Vagina (tissue), 2 donors: ENCODE results near the gene CDK6.

ENCODE experiments used
- CTCF ChIP-seq, 3 experiments: fragments of 450-650 bp in 2 of 3; fragments of 200-600 bp in 1 of 3; sonication (generic) in 1 of 3; IDR thresholded peaks; one replicate each; pipeline ENCODE4 v1.5.1; 2017 to 2019; ENCODE audit warnings: antibody characterized with exemption in 3 of 3, mild to moderate bottlenecking in 2 of 3, moderate library complexity in 2 of 3
- POLR2AphosphoS5 ChIP-seq, 2 donors: sonication (generic); formaldehyde crosslinking; IDR thresholded peaks; one replicate each; pipeline ENCODE4 v1.9.0; 2017; ENCODE audit warnings: antibody characterized with exemption in 2 of 2, mild to moderate bottlenecking in 2 of 2, low read depth in 1 of 2; ENCODE audit not compliant: insufficient read depth in 1 of 2

- no peak for TF ChIP-seq CTCF (IDR thresholded peaks at IDR 0.05)
- TF ChIP-seq POLR2AphosphoS5 (IDR thresholded peaks at IDR 0.05; ENCODE audit: insufficient read depth in 1 of 2, low read depth in 1 of 2): no peak
Observed at GRCh38 chr7:92560602-92561001, 275.8 kb downstream of the CDK6 start.
